ENCODE results near the gene SLC36A1.

SLC36A1 gene

DNA sequence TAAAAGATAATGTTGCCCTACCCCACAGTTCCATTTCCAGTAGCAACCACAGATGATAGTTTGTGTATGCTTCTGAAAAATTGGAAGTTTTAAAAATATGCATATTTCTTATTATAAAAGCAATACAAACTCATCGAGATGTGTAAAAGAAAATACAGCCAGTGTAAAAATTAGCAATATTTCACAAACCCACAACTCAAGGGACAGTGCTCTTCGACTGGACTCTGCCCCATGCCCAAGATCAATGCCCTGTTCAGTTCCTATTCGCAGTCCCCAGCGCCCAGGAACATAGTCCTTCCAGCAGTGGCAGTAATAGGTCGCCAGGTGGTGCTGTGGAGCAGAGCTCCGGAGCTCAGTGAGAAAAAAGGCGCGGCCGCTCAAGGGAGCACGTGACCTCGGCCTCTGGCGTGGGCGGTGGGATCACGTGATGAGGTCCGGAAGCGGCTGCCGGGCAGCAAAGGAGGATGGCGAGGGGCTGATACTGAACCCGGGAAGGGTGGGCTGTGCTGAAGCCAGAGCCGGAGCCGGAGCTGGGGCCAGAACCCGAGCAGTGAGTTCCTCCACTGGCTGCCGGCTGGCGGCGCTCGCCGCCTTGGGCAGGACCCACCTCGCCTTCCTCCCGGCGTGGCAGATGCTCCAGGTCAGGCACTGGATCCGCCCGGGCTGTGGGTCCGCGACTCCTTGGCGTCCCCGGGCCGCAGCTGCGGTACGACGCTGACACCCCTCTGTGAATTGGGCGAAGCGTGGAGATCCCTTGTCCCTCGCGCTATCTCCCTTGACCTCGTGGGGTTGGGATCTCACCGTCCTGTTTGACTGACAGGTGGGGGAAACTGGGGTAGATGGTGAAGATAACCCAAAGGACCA lies at the start of gene SLC36A1:
Gene SLC36A1 (plus strand): TSS at position 430 of the 864 bp plus-strand sequence. CDS start 11,190 bp downstream, outside the sequence.
- TF ChIP-seq, protein P1, sequence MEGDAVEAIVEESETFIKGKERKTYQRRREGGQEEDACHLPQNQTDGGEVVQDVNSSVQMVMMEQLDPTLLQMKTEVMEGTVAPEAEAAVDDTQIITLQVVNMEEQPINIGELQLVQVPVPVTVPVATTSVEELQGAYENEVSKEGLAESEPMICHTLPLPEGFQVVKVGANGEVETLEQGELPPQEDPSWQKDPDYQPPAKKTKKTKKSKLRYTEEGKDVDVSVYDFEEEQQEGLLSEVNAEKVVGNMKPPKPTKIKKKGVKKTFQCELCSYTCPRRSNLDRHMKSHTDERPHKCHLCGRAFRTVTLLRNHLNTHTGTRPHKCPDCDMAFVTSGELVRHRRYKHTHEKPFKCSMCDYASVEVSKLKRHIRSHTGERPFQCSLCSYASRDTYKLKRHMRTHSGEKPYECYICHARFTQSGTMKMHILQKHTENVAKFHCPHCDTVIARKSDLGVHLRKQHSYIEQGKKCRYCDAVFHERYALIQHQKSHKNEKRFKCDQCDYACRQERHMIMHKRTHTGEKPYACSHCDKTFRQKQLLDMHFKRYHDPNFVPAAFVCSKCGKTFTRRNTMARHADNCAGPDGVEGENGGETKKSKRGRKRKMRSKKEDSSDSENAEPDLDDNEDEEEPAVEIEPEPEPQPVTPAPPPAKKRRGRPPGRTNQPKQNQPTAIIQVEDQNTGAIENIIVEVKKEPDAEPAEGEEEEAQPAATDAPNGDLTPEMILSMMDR (IDR thresholded peaks at IDR 0.05; ENCODE audit: unreplicated experiment in 3 of 3) = peak; percentile 95 to 96 (median 95)
- Mint-ChIP-seq H3K36me3 (ENCODE audit: low read depth) (no peaks in the 10 kb centered on the region), H3K9me3 (peaks cover 2% of the 10 kb centered on the region), H3K4me3 (peak within 1 kb of the TSS; percentile 91 to 98 (median 97)), H3K27me3 (ENCODE audit: low read depth) (peaks cover 7% of the 10 kb centered on the region), H3K4me1 (peaks cover 30% of the 10 kb centered on the region), H3K27ac (peak within 1 kb of the TSS in 2 of 3 experiments; percentile 5 to 69)

DNA sequence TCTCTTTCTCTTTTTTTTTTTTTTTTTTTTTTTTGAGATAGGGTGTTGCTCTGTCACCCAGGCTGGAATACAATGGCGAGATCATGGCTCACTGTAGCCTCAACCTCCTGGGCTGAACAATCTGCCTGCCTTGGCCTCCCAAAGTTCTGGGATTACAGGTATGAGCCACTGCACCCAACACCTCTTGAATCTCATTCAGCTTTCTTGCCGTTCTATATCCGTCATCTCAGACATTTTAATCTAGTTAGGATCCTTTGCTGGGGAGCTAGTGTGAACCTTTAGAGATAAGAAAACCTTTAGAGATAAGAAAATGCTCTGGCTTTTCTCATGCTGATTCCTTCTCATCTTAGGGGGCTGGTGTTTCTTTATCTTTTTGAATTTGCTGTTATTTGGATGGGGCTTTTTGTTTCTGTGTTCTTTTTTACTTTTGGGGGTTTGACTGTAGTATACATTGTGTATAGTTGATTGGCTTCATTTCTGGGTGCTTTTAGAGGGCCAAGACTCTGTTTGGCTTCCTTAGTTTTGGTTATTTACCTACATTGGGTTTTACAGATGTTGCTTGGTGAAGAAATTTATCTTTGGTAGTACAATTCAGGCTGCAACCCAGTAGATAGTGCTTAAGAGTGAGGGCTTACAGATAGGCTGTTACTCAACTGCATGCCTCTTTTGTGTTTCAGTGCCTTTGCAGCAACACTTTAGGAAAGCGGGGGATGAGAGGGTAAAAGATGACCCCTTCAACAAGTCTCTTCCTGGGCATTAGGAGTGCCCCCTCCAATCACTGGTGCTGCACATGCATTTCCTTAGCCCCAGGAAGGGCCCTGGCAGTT lies 41.9 kb upstream of the SLC36A1 start:
- Mint-ChIP-seq H3K27ac (no peak overlapping the region), H3K4me3 (no peak overlapping the region), H3K27me3 (ENCODE audit: low read depth) (peaks cover 9% of the 10 kb centered on the region), H3K36me3 (ENCODE audit: low read depth) (no peaks in the 10 kb centered on the region), H3K4me1 (peaks cover 6% of the 10 kb centered on the region), H3K9me3 (peaks cover 25% of the 10 kb centered on the region)
- TF ChIP-seq, protein P1 (IDR thresholded peaks at IDR 0.05; ENCODE audit: unreplicated experiment in 3 of 3) = no peak

DNA sequence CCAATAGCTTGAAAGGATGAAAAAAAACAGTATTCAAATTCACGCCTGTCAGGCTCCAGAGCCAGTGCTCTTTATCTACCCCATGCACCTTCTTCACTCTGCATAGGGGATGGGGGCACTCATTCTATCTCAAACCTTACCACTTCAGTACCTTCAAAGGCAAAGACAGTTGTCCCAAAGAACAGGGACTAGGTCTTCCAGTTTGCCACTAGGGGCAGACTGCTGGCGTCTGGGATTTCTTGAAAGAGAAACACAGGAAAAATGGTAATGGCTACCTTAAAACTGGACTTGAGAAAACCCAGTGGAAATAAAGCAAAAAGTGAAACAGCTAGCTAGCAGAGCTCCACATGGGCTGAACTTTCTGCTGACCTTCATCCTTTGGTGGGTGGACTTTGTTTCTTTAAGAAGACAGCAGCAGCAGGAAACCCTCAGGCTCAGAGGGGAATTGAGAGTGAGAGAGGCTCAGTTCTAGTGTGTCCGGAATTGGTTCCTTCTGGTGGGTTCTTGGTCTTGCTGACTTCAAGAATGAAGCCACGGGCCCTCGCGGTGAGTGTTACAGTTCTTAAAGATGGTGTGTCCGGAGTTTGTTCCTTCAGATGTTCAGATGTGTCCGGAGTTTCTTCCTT lies 41.0 kb upstream of the SLC36A1 start:
- peaks cover 8% of the 10 kb centered on the region for H3K27me3 Mint-ChIP-seq (ENCODE audit: low read depth)
- H3K27ac Mint-ChIP-seq = no peak overlapping the region
- peaks cover 6% of the 10 kb centered on the region for H3K4me1 Mint-ChIP-seq
- TF ChIP-seq, protein P1 (IDR thresholded peaks at IDR 0.05; ENCODE audit: unreplicated experiment in 3 of 3) = peak; percentile 22 to 46 (median 29)
- no peaks in the 10 kb centered on the region for H3K36me3 Mint-ChIP-seq (ENCODE audit: low read depth)
- no peak overlapping the region for H3K4me3 Mint-ChIP-seq
- peaks cover 20% of the 10 kb centered on the region for H3K9me3 Mint-ChIP-seq

DNA sequence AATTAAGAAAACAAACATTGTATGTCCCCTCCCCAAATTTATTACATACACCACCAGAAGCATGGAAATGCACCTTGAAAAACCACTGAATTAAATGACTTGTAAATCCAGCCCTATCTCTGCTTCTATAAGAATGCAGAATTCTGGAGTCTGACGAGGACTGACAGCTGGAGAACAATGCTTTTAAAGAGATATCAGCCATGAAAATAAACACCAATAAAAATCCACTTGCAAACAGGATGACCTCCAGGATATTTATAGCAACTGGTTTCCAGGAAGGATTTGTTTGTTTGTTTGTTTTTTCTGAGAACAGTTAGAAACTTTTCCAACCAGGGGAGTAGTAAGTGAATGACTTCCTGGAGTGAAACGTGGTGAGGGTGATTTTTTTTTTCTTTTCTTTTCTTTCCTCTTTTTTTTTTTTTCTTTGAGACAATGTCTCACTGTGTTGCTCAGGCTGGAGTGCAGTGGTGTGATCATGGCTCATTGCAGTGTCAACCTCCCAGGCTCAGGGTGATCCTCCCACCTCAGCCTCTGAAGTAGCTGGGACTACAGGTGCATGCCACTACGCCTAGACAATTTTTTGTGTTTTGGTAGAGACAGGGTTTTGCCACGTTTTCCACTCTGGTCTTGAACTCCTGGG lies 38.7 kb upstream of the SLC36A1 start:
- TF ChIP-seq, protein P1 (IDR thresholded peaks at IDR 0.05; ENCODE audit: unreplicated experiment in 3 of 3) = no peak
- Mint-ChIP-seq H3K27me3 (ENCODE audit: low read depth) (peaks cover 14% of the 10 kb centered on the region), H3K4me1 (peaks cover 6% of the 10 kb centered on the region), H3K4me3 (no peak overlapping the region), H3K36me3 (ENCODE audit: low read depth) (no peaks in the 10 kb centered on the region), H3K9me3 (no peaks in the 10 kb centered on the region), H3K27ac (no peak overlapping the region)

DNA sequence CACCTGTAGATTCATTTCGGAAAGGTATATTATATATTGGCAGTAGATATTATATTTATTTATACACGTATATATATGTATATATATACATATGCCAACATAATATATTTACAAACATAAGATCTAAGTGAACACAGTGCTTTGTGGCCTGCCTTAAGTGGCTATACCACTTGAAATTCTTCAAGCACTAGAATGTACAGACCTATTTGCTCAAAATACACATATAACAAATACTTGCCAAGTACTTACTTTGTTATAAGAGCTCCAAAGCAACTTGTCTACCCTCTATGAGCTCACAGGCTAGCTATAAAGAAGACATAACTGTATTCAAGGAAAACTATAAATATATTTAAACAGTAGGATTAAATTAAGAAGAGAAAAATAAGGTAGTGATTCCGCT lies 33.6 kb upstream of the SLC36A1 start:
- TF ChIP-seq, protein P1 (IDR thresholded peaks at IDR 0.05; ENCODE audit: unreplicated experiment in 3 of 3) = no peak
- Mint-ChIP-seq H3K27me3 (ENCODE audit: low read depth) (peaks cover 18% of the 10 kb centered on the region), H3K9me3 (peaks cover 17% of the 10 kb centered on the region), H3K4me1 (peaks cover under 1% of the 10 kb centered on the region), H3K4me3 (no peak overlapping the region), H3K36me3 (ENCODE audit: low read depth) (no peaks in the 10 kb centered on the region), H3K27ac (no peak overlapping the region)

Data from nephron (organoid).